Bronchial epithelial cell (primary cell): ENCODE results near the gene GLIS1. TPM values are rescaled to one million over a fixed set of nuclear protein-coding genes. Genes with fewer than 3 reads are reported as not detected.

ENCODE experiments used
- DNase-seq: peaks from one replicate; pipeline ENCODE4 v3.0.0-alpha.2; 2010; ENCODE audit warnings: low read depth
- FAIRE-seq: peaks from 2 replicates; lab custom pipeline; 2011; peaks lifted over from hg19 to GRCh38; lab: Jason Lieb, UNC
- H3K27me3 ChIP-seq: 2 replicates; pipeline ENCODE4 v1.5.1; 2011; ENCODE audit warnings: low read length; ENCODE audit not compliant: control insufficient read depth, insufficient read depth
- H3K36me3 ChIP-seq: 2 replicates; pipeline ENCODE4 v1.5.1; 2011; ENCODE audit warnings: low read length; ENCODE audit not compliant: control insufficient read depth, insufficient read depth
- H3K4me3 ChIP-seq: 2 replicates; pipeline ENCODE4 v1.5.1; 2011; ENCODE audit warnings: mild to moderate bottlenecking, low read depth, low read length, control low read depth
- total RNA-seq: library from RNA; depleted of rRNA; stranded (reverse); fragments of >200 nt; gene quantifications from 2 replicates; pipeline ENCODE4 v1.2.1, GENCODE V29; 2014
- TF ChIP-seq, protein P1 (sequence below): IDR thresholded peaks from 2 replicates; pipeline ENCODE4 v1.5.1; 2011; ENCODE audit warnings: mild to moderate bottlenecking, moderate library complexity, low read length, control low read depth, inconsistent platforms; ENCODE audit not compliant: insufficient read depth, severe bottlenecking

Gene GLIS1
- total RNA-seq, 1 donor from 2014 or later, result under 0.01 TPM

DNA sequence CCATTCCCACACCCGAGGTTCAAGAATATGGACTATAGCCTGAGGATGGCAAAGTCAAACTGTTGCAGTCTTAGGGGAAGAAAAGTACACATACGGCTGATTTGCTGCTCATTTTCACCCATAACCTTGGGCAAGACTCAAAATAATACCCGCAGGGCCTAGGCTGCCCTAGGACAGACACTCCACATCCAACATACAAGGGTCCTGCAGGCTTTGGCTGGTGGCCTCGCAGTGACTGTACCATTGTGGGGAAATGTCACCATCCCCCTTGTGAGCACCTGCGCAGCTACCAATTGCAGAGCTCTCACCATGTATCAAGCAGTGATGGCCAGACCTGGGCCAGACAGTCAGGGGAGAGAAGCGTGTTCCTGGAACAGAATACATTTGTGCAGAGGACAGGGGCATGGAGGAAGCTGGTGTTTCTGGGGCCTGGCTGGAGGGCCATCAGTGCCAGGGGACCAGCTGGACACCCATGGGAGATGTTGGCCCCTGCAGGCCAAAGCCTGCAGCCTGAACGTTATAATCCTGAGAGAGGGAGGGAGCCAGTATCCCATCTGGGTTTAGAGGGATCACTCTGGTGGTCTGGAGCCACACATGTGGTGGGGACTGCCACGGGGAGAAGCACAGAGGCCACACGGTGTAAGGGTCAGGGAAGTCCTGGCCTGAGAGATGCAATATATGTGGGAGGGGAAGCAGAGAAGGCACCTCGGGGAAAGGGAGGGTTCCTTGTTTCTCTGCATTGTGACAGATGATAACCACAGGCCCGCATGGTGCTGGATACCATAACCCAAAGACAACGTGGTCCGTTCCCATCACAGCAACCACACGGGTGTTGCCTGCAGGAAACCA is 101.2 kb downstream of the GLIS1 start:
- Histone ChIP-seq H3K27me3 (peaks cover 6% of the 10 kb centered on the region), H3K4me3 (no peak overlapping the region), H3K36me3 (no peaks in the 10 kb centered on the region)
- FAIRE-seq, result no peak
- DNase-seq, result no peak
- TF ChIP-seq, protein P1, sequence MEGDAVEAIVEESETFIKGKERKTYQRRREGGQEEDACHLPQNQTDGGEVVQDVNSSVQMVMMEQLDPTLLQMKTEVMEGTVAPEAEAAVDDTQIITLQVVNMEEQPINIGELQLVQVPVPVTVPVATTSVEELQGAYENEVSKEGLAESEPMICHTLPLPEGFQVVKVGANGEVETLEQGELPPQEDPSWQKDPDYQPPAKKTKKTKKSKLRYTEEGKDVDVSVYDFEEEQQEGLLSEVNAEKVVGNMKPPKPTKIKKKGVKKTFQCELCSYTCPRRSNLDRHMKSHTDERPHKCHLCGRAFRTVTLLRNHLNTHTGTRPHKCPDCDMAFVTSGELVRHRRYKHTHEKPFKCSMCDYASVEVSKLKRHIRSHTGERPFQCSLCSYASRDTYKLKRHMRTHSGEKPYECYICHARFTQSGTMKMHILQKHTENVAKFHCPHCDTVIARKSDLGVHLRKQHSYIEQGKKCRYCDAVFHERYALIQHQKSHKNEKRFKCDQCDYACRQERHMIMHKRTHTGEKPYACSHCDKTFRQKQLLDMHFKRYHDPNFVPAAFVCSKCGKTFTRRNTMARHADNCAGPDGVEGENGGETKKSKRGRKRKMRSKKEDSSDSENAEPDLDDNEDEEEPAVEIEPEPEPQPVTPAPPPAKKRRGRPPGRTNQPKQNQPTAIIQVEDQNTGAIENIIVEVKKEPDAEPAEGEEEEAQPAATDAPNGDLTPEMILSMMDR, result no peak

DNA sequence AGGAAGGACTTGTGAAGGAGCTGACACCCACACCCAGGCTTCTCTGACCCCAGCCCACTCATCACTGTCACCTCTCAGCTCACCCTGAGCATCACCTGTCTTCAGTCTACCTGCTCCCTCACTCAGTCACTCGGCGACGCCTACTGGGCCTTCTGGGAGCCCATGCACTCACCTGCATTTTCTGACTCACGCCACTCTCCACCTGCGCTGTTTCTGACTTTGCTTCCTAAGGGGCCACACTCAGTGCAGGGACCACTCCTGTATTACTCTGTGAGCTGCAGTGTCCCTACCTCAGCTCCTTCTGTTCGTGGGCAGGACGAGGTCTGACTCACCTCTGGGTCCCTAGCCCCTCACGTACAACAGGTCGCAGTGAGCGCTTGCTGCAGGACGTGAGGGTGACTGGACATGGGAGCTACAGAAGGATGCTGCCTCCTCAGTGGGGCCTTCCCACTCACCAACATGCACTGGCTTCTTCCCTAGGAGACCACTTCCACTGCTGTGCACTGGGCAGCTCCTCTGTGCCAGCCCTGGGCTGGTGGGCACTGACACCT is 102.3 kb downstream of the GLIS1 start:
- DNase-seq (no peak), FAIRE-seq (no peak)
- Histone ChIP-seq H3K36me3 (no peaks in the 10 kb centered on the region), H3K27me3 (peaks cover 4% of the 10 kb centered on the region), H3K4me3 (no peak overlapping the region)
- TF ChIP-seq, protein P1, result no peak

DNA sequence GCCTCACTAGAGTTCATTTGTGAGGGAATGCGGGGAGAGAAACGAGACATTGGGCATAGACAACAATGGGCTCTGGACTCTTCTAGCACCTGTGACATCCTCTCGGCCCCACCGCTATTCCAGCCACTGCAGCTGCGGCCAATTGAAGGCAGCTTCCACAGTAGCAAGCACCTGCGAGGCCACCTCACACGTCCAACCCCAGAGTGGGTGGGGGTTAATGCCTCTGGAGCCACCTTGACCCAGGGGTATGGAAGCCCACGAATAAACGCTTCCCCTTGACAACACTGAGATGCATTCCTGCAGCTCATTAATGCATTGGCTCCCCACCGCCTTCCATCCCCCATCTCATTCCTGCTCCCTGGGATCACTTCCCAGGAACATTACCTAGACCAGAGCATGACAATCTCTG is 104.4 kb downstream of the GLIS1 start:
- no peak for DNase-seq

DNA sequence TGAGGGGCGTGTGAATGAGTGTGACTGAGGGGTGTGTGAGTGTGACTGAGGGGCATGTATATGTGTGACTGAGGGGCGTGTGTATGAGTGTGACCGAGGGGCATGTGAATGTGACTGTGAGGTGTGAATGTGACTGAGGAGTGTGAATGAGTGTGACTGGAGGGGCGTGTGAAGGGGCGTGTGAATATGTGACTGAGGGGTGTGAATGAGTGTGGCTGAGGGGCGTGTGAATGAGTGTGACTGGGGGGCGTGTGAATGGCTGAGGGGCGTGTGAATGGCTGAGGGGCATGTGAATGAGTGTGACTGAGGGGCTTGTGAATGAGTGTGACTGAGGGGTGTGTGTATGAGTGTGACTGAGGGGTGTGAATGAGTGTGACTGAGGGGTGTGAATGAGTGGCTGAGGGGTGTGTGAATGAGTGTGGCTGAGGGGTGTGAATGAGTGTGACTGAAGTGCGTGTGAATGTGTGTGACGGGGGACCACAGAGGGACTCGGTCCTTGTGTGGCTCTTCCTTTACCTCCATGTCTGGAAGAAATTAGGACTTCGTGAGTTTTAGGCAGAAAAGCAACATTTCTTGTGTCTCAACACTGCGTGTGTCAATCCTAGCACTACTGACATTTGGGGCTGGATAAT is 105.8 kb downstream of the GLIS1 start:
- Histone ChIP-seq H3K36me3 (no peaks in the 10 kb centered on the region), H3K27me3 (peaks cover 2% of the 10 kb centered on the region), H3K4me3 (no peak overlapping the region)
- TF ChIP-seq, protein P1, result no peak
- DNase-seq, result no peak
- FAIRE-seq, result peak; percentile 93

More for the DNA sequence above, 104.4 kb downstream of the GLIS1 start:
- no peaks in the 10 kb centered on the region for H3K36me3 ChIP-seq
- no peak for FAIRE-seq
- peaks cover 2% of the 10 kb centered on the region for H3K27me3 ChIP-seq
- TF ChIP-seq, protein P1, result no peak
- H3K4me3 ChIP-seq, result no peak overlapping the region

DNA sequence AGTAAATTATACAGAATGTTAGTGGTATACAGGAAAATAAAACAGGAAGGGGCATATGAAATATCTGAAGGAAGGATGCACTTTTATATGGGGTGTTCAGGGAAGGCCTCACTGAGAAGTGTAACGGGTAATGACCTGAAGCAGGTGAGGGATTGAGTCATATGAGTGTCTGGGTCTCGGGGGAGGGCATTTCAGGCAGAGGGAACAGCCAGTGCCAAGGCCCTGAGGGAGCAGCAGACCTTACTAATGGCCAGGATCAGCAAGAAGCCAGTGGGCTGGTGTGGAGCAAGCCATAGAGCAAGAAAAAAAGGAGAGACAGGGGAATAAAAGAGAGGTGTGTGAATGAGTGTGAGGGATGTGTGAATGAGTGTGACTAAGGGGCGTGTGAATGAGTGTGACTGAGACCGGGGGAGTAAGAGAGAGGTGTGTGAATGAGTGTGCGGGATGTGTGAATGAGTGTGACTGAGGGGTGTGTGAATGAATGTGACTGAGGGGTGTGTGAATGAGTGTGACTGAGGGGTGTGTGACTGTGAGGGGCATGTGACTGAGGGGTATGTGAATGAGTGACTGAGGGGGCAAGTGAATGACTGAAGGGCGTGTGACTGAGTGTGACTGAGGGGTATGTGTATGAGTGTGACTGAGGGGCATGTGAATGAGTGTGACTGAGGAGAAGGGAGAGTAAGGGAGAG is 107.2 kb downstream of the GLIS1 start:
- FAIRE-seq (no peak), DNase-seq (peak; percentile 23)
- H3K27me3 ChIP-seq, result peaks cover 2% of the 10 kb centered on the region
- TF ChIP-seq, protein P1, result no peak
- no peak overlapping the region for H3K4me3 ChIP-seq
- no peaks in the 10 kb centered on the region for H3K36me3 ChIP-seq
